Panc1 (cell line): Measurements from ENCODE around the gene MEGF6. TPM values are rescaled to one million over a fixed set of nuclear protein-coding genes. Genes with fewer than 3 reads are reported as not detected.

Source experiments
- ATAC-seq: fragments of 200-7000 bp; cut with Tn5 transposase; 2 replicates; pipeline ENCODE4 v1.9.1; 2020; ENCODE audit warnings: mild to moderate bottlenecking, moderate library complexity
- BruUV-seq: library from RNA; stranded (reverse); fragments of 400-500 nt; replicated peaks from 2 replicates; lab custom pipeline; 2021; lab: Mats Ljungman, UMichigan
- CTCF ChIA-PET: fragments of 300-600 bp; sonication (Branson Sonifier 250); formaldehyde crosslinking; loops from one replicate; lab custom pipeline; 2022; ENCODE audit warnings: antibody characterized with exemption; lab: Charles Lee
- POLR2A ChIA-PET: fragments of 300-600 bp; sonication (Branson Sonifier 250); formaldehyde crosslinking; loops from one replicate; lab custom pipeline; 2022; ENCODE audit warnings: antibody characterized with exemption; lab: Charles Lee
- DNase-seq: peaks from one replicate; pipeline ENCODE4 v3.0.0-alpha.2; 2010; ENCODE audit warnings: low read depth, low spot score
- H3K27ac ChIP-seq: 2 replicates; pipeline ENCODE4 v1.5.1; 2011; ENCODE audit warnings: mild to moderate bottlenecking, low read length, inconsistent platforms
- H3K27me3 ChIP-seq: fragments of 200-500 bp; sonication (Bioruptor generic); 2 replicates; pipeline ENCODE4 v1.6.0; 2014; ENCODE audit warnings: low read length, inconsistent platforms; ENCODE audit not compliant: control insufficient read depth, insufficient read depth
- H3K36me3 ChIP-seq: fragments of 200-500 bp; sonication (Bioruptor generic); 2 replicates; pipeline ENCODE4 v1.5.1; 2014; ENCODE audit warnings: inconsistent platforms, mild to moderate bottlenecking, low read length, moderate library complexity; ENCODE audit not compliant: control insufficient read depth, insufficient read depth
- H3K4me1 ChIP-seq: 2 replicates; pipeline ENCODE4 v1.5.1; 2011; ENCODE audit warnings: inconsistent platforms, mild to moderate bottlenecking, low read length, moderate library complexity; ENCODE audit not compliant: control insufficient read depth, insufficient read depth
- H3K4me3 ChIP-seq, 2 experiments: 2 replicates each; pipeline ENCODE4 v1.5.1; 2011 to 2012; ENCODE audit warnings: low read depth in 2 of 2, low read length in 2 of 2, mild to moderate bottlenecking in 2 of 2, inconsistent platforms in 1 of 2, moderate library complexity in 1 of 2
- H3K9me3 ChIP-seq: fragments of 200-500 bp; sonication (Bioruptor generic); 2 replicates; pipeline ENCODE4 v1.5.1; 2014; ENCODE audit warnings: low read depth, mild to moderate bottlenecking, inconsistent platforms, low read length, moderate library complexity; ENCODE audit not compliant: control insufficient read depth, insufficient read depth
- CTCF ChIP-seq: fragments of 450-650 bp; IDR thresholded peaks from 2 replicates; pipeline ENCODE4 v1.5.1; 2017; ENCODE audit warnings: mild to moderate bottlenecking
- POLR2AphosphoS5 ChIP-seq: IDR thresholded peaks from 2 replicates; pipeline ENCODE4 v1.6.1; 2012; ENCODE audit warnings: mild to moderate bottlenecking, low read depth, low read length, moderate library complexity
- REST ChIP-seq, 2 experiments: IDR thresholded peaks; 2 replicates each; pipeline ENCODE4 v1.6.1; 2011 to 2012; ENCODE audit warnings: low read depth in 2 of 2, control low read depth in 1 of 2, low read length in 1 of 2, mild to moderate bottlenecking in 1 of 2, moderate library complexity in 1 of 2; ENCODE audit not compliant: insufficient read depth in 1 of 2
- SIN3A ChIP-seq: IDR thresholded peaks from 2 replicates; pipeline ENCODE4 v1.6.1; 2012; ENCODE audit warnings: low read depth, mild to moderate bottlenecking, low read length, moderate library complexity, borderline replicate concordance; ENCODE audit not compliant: insufficient read depth
- TCF7L2 ChIP-seq: IDR thresholded peaks from 2 replicates; pipeline ENCODE4 v1.6.1; 2011; ENCODE audit warnings: mild to moderate bottlenecking, low read depth, low read length, inconsistent platforms
- in situ Hi-C: cut with HindIII; loops from 2 replicates; pipeline ENCODE4 v1.10.0; 2016; ENCODE audit warnings: low sequenced_read_pairs, low pct_unique_long_range_greater_than_20kb
- intact Hi-C: fragments of 100-400 bp; cut with micrococcal nuclease; formaldehyde crosslinking; loops from one replicate; pipeline ENCODE4 v1.10.0; 2022; ENCODE audit not compliant: unreplicated experiment
- total RNA-seq: library from RNA; stranded (reverse); gene quantifications from one replicate; pipeline ENCODE4 v1.2.1, GENCODE V29; 2021; ENCODE audit not compliant: unreplicated experiment

MEGF6 gene
- total RNA-seq, 1 experiment from 2014 or later: 32.6 TPM

- BruUV-seq: no TSS peak
- TF ChIP-seq REST (IDR thresholded peaks at IDR 0.05; ENCODE audit: insufficient read depth in 1 of 2, low read depth in 2 of 2, low read length in 1 of 2): no peak
- no peak for TF ChIP-seq TCF7L2
- TF ChIP-seq CTCF: no peak
- TF ChIP-seq SIN3A: no peak
- TF ChIP-seq POLR2AphosphoS5: no peak
- ATAC-seq (no peak), DNase-seq (no peak)
- ChIA-PET POLR2A (no interaction called here), CTCF (no interaction called here)
- H3K27me3 ChIP-seq: no peaks in the 10 kb centered on the region; the same call in none of the 2 replicates
- no peaks in the 10 kb centered on the region for H3K4me1 ChIP-seq
- H3K9me3 ChIP-seq: no peaks in the 10 kb centered on the region
- intact Hi-C loops (no loop called here), in situ Hi-C loops (no loop called here)
- H3K36me3 ChIP-seq: no peaks in the 10 kb centered on the region
- no peak overlapping the region for H3K4me3 ChIP-seq
- no peak overlapping the region for H3K27ac ChIP-seq
Observed at GRCh38 chr1:3442901-3443300, 168.4 kb downstream of the MEGF6 start.

- intact Hi-C loops: no loop called here
- TF ChIP-seq SIN3A: no peak
- TF ChIP-seq POLR2AphosphoS5: no peak
- no peak for TF ChIP-seq CTCF
- no peak for TF ChIP-seq REST (IDR thresholded peaks at IDR 0.05; ENCODE audit: insufficient read depth in 1 of 2, low read depth in 2 of 2, low read length in 1 of 2)
- no peak for TF ChIP-seq TCF7L2
- Histone ChIP-seq H3K27ac (no peak overlapping the region), H3K4me3 (no peak overlapping the region), H3K27me3 (no peaks in the 10 kb centered on the region; the same call in none of the 2 replicates), H3K36me3 (no peaks in the 10 kb centered on the region), H3K4me1 (no peaks in the 10 kb centered on the region), H3K9me3 (no peaks in the 10 kb centered on the region)
- no TSS peak for BruUV-seq
- ATAC-seq: no peak
- POLR2A ChIA-PET: no interaction called here
- CTCF ChIA-PET: no interaction called here
- no peak for DNase-seq
- in situ Hi-C loops: no loop called here
Observed at GRCh38 chr1:3442331-3442730, 169.0 kb downstream of the MEGF6 start.
